H9 (cell line): ENCODE results near the gene GPR137B. TPM values are rescaled to one million over a fixed set of nuclear protein-coding genes. Genes with fewer than 3 reads are reported as not detected.

Source experiments
- DNase-seq: peaks from one replicate; pipeline ENCODE4 v3.0.0-alpha.2; 2017
- H2AFZ ChIP-seq: one replicate; pipeline ENCODE4 v1.6.1; 2013; ENCODE audit warnings: mild to moderate bottlenecking, low read length, control low read depth, moderate library complexity
- H2AK5ac ChIP-seq: 2 replicates; pipeline ENCODE4 v1.6.1; 2013; ENCODE audit warnings: low read length, control low read depth, mixed read lengths; ENCODE audit not compliant: insufficient read length
- H2BK120ac ChIP-seq: one replicate; pipeline ENCODE4 v1.6.1; 2013; ENCODE audit warnings: low read depth, mild to moderate bottlenecking, low read length, control low read depth, inconsistent platforms; ENCODE audit not compliant: poor library complexity, severe bottlenecking
- H2BK12ac ChIP-seq: 2 replicates; pipeline ENCODE4 v1.6.1; 2013; ENCODE audit warnings: low read length, control low read depth, mixed read lengths, low read depth; ENCODE audit not compliant: insufficient read length
- H2BK15ac ChIP-seq: 2 replicates; pipeline ENCODE4 v1.6.1; 2013; ENCODE audit warnings: low read depth, low read length, control low read depth
- H2BK20ac ChIP-seq: one replicate; pipeline ENCODE4 v1.6.1; 2013; ENCODE audit warnings: low read depth, mild to moderate bottlenecking, low read length, control low read depth, inconsistent platforms; ENCODE audit not compliant: poor library complexity, severe bottlenecking
- H2BK5ac ChIP-seq: 2 replicates; pipeline ENCODE4 v1.6.1; 2013; ENCODE audit warnings: low read length, control low read depth, mixed read lengths; ENCODE audit not compliant: insufficient read length
- H3K14ac ChIP-seq: 2 replicates; pipeline ENCODE4 v1.6.1; 2013; ENCODE audit warnings: low read length, control low read depth; ENCODE audit not compliant: insufficient read depth
- H3K18ac ChIP-seq: 2 replicates; pipeline ENCODE4 v1.6.1; 2013; ENCODE audit warnings: low read depth, mild to moderate bottlenecking, mixed read lengths, low read length, control low read depth; ENCODE audit not compliant: insufficient read length
- H3K23ac ChIP-seq: 2 replicates; pipeline ENCODE4 v1.6.1; 2013; ENCODE audit warnings: low read length, control low read depth, mixed read lengths, low read depth; ENCODE audit not compliant: insufficient read length
- H3K23me2 ChIP-seq: 2 replicates; pipeline ENCODE4 v1.6.1; 2013; ENCODE audit warnings: low read depth, mild to moderate bottlenecking, mixed read lengths, low read length, control low read depth; ENCODE audit not compliant: insufficient read length, poor library complexity, severe bottlenecking
- H3K27ac ChIP-seq: 2 replicates; pipeline ENCODE4 v1.5.1; 2013; ENCODE audit warnings: low read length, control low read depth, mixed read lengths, low read depth; ENCODE audit not compliant: insufficient read length
- H3K27me3 ChIP-seq: 2 replicates; pipeline ENCODE4 v1.6.1; 2013; ENCODE audit warnings: low read length, control low read depth, inconsistent platforms; ENCODE audit not compliant: insufficient read depth
- H3K4ac ChIP-seq: 2 replicates; pipeline ENCODE4 v1.6.1; 2013; ENCODE audit warnings: low read depth, mild to moderate bottlenecking, control low read depth, inconsistent platforms, low read length, moderate library complexity
- H3K4me1 ChIP-seq: 2 replicates; pipeline ENCODE4 v1.6.1; 2013; ENCODE audit warnings: low read length, control low read depth, inconsistent platforms; ENCODE audit not compliant: insufficient read depth
- H3K4me2 ChIP-seq: 2 replicates; pipeline ENCODE4 v1.6.1; 2013; ENCODE audit warnings: low read length, control low read depth, mixed read lengths; ENCODE audit not compliant: insufficient read length, insufficient read depth
- H3K56ac ChIP-seq: 2 replicates; pipeline ENCODE4 v1.6.1; 2013; ENCODE audit warnings: low read depth, mild to moderate bottlenecking, mixed read lengths, low read length, control low read depth; ENCODE audit not compliant: insufficient read length
- H3K79me1 ChIP-seq: 2 replicates; pipeline ENCODE4 v1.6.1; 2013; ENCODE audit warnings: low read depth, mild to moderate bottlenecking, moderate library complexity, low read length, control low read depth, inconsistent platforms; ENCODE audit not compliant: insufficient read depth, poor library complexity, severe bottlenecking
- H3K79me2 ChIP-seq: 2 replicates; pipeline ENCODE4 v1.6.1; 2013; ENCODE audit warnings: low read length, control low read depth, inconsistent platforms; ENCODE audit not compliant: insufficient read depth
- H3K9ac ChIP-seq: 2 replicates; pipeline ENCODE4 v1.6.1; 2013; ENCODE audit warnings: low read length, control low read depth, mixed read lengths; ENCODE audit not compliant: insufficient read length; ENCODE audit errors: extremely low read depth
- H3K9me3 ChIP-seq: one replicate; pipeline ENCODE4 v1.6.1; 2013; ENCODE audit warnings: low read depth, low read length, inconsistent platforms; ENCODE audit not compliant: control insufficient read depth
- H3T11ph ChIP-seq: one replicate; pipeline ENCODE4 v1.6.1; 2013; ENCODE audit warnings: mild to moderate bottlenecking, low read length, control low read depth, inconsistent platforms
- H4K20me1 ChIP-seq: one replicate; pipeline ENCODE4 v1.6.1; 2013; ENCODE audit not compliant: control insufficient read depth, insufficient read length, insufficient read depth
- H4K5ac ChIP-seq: 2 replicates; pipeline ENCODE4 v1.6.1; 2013; ENCODE audit warnings: low read depth, mild to moderate bottlenecking, mixed read lengths, low read length, control low read depth; ENCODE audit not compliant: insufficient read length
- H4K8ac ChIP-seq: replicated peaks from 2 replicates; pipeline ENCODE4 v1.6.1; 2013; ENCODE audit warnings: low read length, control low read depth, mixed read lengths, low read depth; ENCODE audit not compliant: insufficient read length
- H4K91ac ChIP-seq: 2 replicates; pipeline ENCODE4 v1.6.1; 2013; ENCODE audit warnings: low read depth, mild to moderate bottlenecking, moderate library complexity, mixed read lengths, low read length, control low read depth; ENCODE audit not compliant: insufficient read length
- H3K27ac Mint-ChIP-seq, 3 experiments: 2 replicates in 2 of 3; 3 replicates in 1 of 3; pipeline ENCODE4 v1.8.0; 2020 to 2021; ENCODE audit warnings: mixed read lengths in 3 of 3, mild to moderate bottlenecking in 1 of 3, moderate library complexity in 1 of 3
- H3K27me3 Mint-ChIP-seq: 2 replicates; pipeline ENCODE4 v1.8.0; 2021; ENCODE audit warnings: low read depth, mild to moderate bottlenecking, moderate library complexity, mixed read lengths
- H3K36me3 Mint-ChIP-seq, 3 experiments: 2 replicates in 2 of 3; 3 replicates in 1 of 3; pipeline ENCODE4 v1.8.0; 2020 to 2021; ENCODE audit warnings: low read depth in 3 of 3, mixed read lengths in 3 of 3; ENCODE audit not compliant: insufficient read depth in 1 of 3
- H3K4me1 Mint-ChIP-seq, 2 experiments: 2 replicates each; pipeline ENCODE4 v1.8.0; 2020; ENCODE audit warnings: mixed read lengths in 2 of 2
- H3K4me3 Mint-ChIP-seq, 2 experiments: 2 replicates in 1 of 2; 3 replicates in 1 of 2; pipeline ENCODE4 v1.8.0; 2020 to 2021; ENCODE audit warnings: mild to moderate bottlenecking in 2 of 2, mixed read lengths in 2 of 2, moderate library complexity in 1 of 2
- H3K9me3 Mint-ChIP-seq, 2 experiments: 2 replicates in 1 of 2; 3 replicates in 1 of 2; pipeline ENCODE4 v1.8.0; 2020; ENCODE audit warnings: mild to moderate bottlenecking in 2 of 2, mixed read lengths in 2 of 2, moderate library complexity in 1 of 2
- WGBS: extraction: QIAGEN DNeasy Blood & Tissue Kit; methylation state at CpG from one replicate; pipeline ENCODE4 v1.1.7; 2013; ENCODE audit warnings: missing lambda C conversion rate, low lambda C conversion rate, mixed read lengths; ENCODE audit not compliant: insufficient read length; ENCODE audit errors: extremely low coverage; 5-methylcytosine and 5-hydroxymethylcytosine counted together
- total RNA-seq: library from RNA; stranded (reverse); gene quantifications from 2 replicates; pipeline ENCODE4 v1.2.1, GENCODE V29; 2021
- TF ChIP-seq, protein P1 (sequence below): fragments of 200-600 bp; sonication (generic); conservative IDR thresholded peaks from 3 replicates; pipeline ENCODE4 v1.8.0; 2021; ENCODE audit warnings: antibody characterized with exemption, mild to moderate bottlenecking

Gene GPR137B
- total RNA-seq, 1 experiment from 2014 or later: 5.9 TPM

DNA sequence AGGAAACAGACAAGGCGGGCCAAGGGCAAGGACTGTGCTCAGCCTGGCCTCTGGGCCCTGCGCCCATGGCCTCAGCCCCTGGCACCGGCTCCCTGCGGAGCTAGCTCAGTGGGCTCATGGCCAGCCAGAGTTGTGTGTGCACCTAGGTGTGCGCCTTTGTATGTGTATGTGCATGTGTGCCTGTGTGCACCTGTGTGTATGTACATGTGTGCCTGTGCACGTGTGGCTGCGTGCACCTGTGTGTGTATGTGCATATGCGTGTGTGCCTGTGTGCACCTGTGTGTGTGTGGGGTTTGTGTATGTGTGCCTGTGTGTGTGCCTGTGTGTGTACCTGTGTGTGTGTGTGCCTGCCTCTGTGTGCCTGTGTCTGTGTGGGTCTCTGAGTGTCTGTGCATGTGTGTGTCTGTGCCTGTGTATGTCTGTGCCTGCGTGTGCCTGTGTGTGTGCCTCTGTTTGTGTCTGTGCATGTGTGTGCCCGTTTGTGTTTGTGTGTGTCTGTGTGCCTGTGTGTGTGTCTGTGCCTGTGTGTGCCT lies 7.4 kb downstream of the GPR137B start:
- WGBS: no CpG with 5 or more reads among the region's 10 CpGs
- Histone ChIP-seq H3K23me2 (no peaks in the 10 kb centered on the region), H3K9me3 (no peaks in the 10 kb centered on the region), H3K4ac (no peak overlapping the region), H4K91ac (no peak overlapping the region), H2BK5ac (no peak overlapping the region), H3K27me3 (no peaks in the 10 kb centered on the region), H3K9ac (no peak overlapping the region), H3K79me1 (no peaks in the 10 kb centered on the region), H3K4me1 (no peaks in the 10 kb centered on the region), H2BK15ac (no peak overlapping the region), H2BK20ac (no peak overlapping the region), H3T11ph (no peak overlapping the region), H3K18ac (no peak overlapping the region), H2BK120ac (no peak overlapping the region), H4K20me1 (peaks cover 2% of the 10 kb centered on the region), H2AFZ (no peak overlapping the region), H3K79me2 (no peaks in the 10 kb centered on the region; the same call in 1 of the 2 replicates), H3K27ac (no peak overlapping the region), H2AK5ac (no peak overlapping the region), H3K14ac (no peak overlapping the region; the same call in 1 of the 2 replicates), H3K23ac (no peak overlapping the region), H3K4me2 (no peak overlapping the region), H4K5ac (no peak overlapping the region), H4K8ac (no peak overlapping the region), H3K56ac (no peak overlapping the region), H2BK12ac (no peak overlapping the region)
- peaks cover 13 to 30% of the 10 kb centered on the region in 2 experiments for H3K4me1 Mint-ChIP-seq
- TF ChIP-seq, protein P1, sequence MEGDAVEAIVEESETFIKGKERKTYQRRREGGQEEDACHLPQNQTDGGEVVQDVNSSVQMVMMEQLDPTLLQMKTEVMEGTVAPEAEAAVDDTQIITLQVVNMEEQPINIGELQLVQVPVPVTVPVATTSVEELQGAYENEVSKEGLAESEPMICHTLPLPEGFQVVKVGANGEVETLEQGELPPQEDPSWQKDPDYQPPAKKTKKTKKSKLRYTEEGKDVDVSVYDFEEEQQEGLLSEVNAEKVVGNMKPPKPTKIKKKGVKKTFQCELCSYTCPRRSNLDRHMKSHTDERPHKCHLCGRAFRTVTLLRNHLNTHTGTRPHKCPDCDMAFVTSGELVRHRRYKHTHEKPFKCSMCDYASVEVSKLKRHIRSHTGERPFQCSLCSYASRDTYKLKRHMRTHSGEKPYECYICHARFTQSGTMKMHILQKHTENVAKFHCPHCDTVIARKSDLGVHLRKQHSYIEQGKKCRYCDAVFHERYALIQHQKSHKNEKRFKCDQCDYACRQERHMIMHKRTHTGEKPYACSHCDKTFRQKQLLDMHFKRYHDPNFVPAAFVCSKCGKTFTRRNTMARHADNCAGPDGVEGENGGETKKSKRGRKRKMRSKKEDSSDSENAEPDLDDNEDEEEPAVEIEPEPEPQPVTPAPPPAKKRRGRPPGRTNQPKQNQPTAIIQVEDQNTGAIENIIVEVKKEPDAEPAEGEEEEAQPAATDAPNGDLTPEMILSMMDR: no peak
- H3K27me3 Mint-ChIP-seq: peaks cover 5% of the 10 kb centered on the region
- peaks cover 0 to 6% (median 0%) of the 10 kb centered on the region in 3 experiments; a peak in 2 of 7 replicates for H3K36me3 Mint-ChIP-seq
- no peak for DNase-seq
- H3K27ac Mint-ChIP-seq: peak overlapping the region in 2 of 3 experiments; percentile 19; a peak in 3 of 7 replicates
- no peak overlapping the region; a peak in 1 of 5 replicates for H3K4me3 Mint-ChIP-seq
- H3K9me3 Mint-ChIP-seq: no peaks in the 10 kb centered on the region
